GM04504 (cell line): Measurements from ENCODE around the gene SNCG.
"Not testable (repeated sequence)": the region's sequence is repeated elsewhere in the genome, so short reads cannot be mapped to it uniquely, and the experiment has no call there.

Experiments used
- DNase-seq: peaks from one replicate; pipeline ENCODE4 v3.0.0-alpha.2; 2012; ENCODE audit warnings: low read depth

SNCG gene

DNA sequence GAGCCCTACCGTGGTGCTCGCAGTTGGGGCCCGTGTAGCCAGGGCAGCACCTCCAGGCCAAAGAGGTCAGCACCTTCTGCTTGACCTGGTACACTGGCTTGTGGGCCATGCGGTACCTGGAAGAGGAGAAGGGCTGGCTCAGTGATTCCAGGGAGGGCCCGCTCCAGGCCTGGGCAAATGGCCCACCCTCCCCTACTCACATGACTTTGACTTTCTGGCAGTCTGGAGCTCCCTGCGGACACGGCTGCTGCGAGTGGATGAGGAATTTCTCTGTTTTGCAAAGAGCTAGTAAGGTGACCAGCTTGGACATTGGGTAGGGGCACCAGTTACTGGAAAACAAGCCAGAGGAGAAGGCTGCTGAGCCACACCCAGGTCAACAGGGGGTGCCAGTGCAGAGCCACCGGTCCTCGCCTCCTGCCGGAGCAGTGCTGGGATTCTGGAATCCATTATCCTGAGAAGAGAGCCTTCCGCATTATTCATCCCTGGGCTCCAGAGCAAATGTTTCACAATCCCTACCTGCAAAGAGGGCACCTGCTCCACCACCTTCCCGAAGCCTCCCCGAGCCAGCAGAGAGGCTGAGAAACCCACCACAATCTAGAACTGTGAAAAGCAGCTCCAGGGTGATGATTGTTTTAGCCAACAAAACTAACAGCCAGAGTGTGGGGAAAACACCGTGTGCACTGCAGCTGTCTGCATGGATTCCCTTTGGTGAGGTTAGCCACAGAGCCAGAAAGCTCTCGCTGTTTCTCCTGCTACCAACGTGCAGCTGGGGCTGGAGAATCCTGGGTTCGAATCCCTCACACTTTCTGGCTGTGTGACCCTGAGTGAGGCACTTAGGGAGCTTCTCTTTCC, 12.8 kb upstream of the SNCG start:
- DNase-seq = no peak

DNA sequence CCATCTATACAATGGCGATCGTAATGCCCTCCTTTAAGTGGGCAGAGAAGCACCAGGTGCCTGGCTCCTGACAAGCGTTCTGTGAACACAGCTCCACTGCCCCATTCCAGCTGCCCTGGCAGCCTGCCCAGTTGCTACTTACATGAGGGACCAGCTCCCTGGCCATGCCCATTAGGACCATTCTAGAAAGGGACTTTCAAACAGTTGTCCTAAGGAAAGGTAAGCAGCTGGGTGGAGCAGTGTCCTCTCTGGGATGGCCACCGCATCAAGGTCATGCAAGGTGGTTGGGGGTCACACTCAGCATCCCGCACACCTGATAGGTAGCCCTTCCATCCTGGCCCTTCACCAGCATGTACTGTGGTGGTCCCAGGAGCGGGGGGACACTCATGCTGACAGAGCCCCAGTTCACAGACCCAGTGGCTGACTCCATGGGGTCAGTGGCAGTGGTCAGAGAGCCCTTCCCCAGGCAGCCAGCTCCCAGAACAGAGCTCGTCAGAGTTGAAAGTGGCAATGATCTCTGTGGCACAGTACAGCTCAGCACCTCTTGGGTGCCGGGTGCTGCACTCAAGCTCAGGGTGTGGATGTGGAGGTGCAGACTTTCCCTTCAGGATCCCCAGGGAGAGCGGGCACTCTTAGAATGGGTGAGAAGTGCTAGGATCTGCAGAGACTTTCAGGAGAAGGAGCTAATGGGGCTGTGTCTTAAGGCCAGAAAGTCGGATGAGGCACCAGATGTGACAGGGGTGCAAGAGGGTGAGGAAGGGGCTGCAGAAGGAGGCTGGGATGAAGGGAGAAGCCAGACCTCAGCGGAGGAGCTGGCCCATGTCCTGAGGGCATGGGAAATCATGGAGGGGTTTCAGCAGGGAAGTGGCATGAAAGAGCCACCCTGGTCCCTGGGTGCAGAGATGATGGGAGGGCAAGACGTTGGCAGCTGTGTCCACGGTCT, 11.9 kb upstream of the SNCG start:
- DNase-seq = no peak

DNA sequence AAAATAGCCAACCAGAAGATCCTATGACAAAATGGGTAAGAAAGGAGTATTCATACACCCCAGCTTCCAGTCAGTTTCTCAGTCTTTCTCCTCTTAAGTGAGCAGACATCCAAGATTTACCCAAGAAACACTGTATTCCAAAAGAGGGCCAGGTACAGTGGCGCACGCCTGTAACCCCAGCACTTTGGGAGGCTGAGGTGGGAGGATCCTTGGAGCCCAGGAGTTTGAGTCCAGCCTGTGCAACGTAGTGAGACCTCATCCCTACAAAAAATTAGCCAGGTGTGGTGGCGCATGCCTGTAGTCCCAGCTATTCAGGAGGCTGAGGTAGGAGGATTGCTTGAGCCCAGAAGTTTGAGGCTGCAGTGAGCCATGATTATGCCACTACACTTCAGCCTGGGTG, 10.6 kb upstream of the SNCG start:
- not testable (repeated sequence) for DNase-seq

DNA sequence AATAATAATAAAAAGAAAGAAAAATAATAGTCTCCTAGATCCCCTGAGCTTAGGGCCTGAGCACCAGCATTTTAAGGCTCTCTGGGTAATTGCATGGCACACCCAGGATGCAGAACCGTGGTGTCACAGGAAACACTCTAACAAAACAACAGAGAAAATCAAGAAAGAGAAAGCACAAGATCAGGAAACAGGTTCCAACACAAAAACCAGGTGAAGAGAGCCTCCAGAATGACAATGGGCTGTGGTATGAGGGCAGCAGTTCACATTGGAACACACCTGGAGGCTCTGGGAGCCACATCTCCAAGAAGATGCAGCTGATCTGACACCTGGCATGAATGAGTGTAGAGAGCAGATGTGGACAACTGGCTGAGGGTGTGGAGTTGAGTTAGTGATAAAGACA, 8.1 kb upstream of the SNCG start:
- no peak for DNase-seq

DNA sequence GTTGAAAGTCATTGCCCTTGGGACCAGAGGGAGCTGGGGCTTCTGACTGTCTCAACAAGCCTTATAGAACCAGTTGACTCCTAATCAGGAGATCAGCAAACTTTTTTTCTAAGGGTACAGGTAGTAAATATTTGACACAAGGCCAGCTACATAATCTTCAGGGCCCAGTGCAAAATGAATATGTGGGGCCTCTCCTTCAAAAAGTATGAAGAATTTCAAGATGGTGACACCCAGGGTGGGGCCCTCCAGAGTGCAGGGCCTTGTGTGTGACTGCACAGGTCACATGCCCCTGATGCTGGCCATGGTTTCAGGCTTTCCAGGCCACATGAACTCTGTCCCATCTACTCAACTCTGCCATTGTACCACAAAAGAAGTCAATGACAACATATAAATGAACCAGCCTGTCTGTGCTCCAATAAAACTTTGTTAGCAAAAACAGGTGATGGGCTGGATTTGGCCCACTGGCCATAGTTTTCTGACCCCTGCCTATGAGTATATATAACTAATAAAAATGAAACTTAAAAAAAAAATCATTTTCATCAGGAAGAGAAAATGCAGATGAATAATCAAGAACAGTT, 7.1 kb upstream of the SNCG start:
- DNase-seq = no peak

DNA sequence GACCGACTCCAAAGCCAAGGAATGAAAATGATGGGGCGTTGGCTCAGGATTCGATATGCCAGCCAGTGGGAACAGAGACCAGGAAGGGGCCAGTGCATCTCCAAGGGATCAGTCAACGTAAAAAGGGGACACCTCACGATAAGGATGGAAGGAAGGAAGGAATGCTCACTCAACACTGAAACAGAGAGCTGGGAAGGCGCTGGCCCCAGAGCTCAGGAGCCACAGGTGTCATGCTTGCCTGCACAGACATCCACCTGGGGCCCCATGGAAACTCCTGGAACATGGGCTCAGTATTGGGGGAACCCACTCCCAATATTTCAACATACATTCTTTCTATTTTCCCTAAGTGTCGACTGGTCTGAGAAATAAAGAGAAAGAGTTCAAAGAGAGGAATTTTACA, 6.3 kb upstream of the SNCG start:
- no peak for DNase-seq

DNA sequence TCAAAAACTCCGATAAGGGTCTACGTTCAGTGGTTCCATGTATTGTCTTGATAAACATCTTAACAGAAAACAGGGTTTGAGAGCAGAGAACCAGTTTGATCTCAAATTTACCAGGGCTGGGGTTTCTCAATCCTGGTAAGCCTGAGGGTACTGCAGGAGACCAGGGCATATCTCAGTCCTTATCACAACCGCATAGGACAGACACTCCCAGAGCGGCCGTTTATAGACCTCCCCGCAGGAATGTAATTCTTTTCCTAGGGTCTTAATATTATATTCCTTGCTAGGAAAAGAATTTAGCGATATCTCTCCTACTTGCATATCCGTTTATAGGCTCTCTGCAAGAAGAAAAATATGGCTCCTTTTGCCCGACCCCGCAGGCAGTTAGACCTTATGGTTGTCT, 5.7 kb upstream of the SNCG start:
- DNase-seq = not testable (repeated sequence)

DNA sequence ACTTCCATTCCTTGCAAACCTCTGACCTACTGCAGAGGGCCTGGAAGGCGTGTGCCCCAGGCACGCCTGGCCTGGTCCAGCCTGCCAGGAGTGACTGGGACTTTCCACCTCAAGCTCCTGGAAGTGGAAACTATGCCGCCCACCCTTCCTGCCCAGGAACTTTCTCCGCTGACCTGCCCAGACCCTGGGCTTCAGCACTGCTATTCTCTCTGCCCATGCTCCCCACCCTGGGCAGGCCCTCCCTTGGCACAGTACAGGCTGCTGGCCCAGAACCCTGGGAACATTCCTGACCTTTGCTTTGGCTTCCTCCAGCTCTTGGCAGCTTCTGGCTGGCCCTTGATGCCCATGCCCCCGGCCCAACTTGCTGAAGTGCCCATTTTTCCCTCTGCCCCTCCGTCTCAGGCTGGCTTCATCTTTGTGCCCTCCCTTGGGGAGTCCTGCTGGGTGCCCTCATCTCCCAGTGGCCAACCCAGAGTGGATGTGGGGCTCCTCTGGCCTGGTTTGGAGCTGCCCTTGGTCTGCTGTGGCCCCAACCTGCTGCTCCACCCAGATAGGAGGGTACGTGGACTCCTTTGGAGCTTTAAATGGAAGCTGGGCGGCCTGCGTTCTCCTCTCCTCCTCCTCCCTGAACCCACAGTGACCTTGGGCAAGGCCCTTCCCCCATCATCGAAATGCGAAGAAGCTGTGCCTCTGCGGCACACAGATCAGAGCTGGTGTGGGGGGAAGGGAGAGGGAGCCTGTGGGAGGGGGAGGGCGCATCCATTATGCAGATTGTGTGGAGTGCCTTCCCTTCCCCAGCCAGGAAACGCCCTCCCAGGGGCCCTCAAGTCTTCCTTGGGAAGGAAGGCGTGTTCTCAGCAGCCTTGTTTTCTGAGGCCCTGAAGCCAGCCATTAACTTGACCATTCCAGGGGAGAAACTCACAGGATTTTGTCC, 4.4 kb upstream of the SNCG start:
- DNase-seq = no peak

DNA sequence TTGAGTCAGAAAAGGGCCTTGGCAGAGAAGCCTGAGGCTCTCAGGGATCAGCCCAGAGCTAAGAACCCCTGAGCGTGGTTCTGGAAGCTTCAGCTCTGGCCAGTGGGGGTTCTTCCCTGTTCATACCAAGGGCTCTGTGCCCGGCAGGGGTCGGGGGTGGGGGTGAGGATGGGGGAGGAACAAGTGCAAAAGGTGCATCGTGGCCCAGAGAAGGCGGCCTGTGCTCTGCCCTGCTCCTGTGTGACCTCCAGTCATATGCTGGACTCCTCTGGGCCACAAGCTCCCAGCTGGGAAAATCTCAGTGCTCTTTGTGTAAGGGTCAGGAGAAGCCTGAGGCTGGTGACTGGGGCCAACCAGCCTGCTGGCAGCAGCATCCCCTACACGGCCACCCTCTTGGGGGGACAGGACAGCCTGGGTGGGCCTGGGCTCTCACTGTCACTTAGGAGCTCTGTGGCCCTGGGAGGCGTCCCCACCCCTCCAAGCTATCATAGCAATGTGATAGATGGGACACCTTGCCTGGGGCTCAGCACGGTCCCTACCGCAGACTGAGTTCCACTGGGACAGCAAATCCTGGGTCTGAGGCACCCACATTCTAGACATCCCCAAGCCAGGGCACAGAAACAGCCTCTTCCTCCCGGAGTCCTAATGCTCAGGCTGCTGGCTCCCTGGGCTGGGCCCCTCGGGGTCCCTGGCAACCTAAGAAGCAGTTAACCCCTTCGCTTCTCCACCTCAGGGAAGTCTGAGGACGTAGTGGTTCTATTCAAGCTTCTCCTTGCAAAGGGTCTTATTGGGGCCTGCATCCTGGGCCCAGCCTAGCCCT, 3.5 kb upstream of the SNCG start:
- no peak for DNase-seq

DNA sequence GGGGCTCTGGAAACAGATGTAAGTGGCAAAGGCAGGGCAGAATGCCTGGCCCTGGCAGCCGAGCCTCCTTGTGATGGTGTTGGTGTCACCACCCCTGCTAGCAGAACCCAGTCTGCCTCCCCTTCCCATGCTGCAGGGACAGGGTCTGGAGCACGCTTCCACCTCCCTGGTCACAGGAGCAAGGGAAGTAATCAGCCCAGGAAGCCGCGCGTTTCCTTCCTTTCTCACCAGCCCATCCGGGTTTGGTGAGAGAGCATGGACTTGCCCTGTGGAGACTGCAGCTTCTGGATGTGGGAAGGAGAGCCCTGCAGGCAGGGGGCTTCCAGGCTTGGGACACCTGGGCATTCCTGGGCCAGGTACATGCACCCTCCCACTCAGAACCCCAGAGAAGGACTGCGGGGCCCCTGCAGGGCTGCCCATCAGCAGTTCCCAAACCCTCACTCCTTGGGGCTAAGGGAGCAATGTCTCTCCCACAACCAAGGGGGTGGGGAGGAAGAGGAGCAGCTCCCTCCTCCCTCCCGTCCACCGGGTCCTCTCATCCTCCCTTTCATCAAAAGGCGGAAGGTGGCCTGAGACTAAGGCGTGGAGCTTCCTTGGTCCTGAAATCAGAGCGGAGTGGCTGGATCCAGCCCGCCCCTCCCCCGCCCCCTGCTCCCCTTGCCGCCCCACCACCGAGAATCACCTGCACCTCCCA, 2.8 kb upstream of the SNCG start:
- no peak for DNase-seq

DNA sequence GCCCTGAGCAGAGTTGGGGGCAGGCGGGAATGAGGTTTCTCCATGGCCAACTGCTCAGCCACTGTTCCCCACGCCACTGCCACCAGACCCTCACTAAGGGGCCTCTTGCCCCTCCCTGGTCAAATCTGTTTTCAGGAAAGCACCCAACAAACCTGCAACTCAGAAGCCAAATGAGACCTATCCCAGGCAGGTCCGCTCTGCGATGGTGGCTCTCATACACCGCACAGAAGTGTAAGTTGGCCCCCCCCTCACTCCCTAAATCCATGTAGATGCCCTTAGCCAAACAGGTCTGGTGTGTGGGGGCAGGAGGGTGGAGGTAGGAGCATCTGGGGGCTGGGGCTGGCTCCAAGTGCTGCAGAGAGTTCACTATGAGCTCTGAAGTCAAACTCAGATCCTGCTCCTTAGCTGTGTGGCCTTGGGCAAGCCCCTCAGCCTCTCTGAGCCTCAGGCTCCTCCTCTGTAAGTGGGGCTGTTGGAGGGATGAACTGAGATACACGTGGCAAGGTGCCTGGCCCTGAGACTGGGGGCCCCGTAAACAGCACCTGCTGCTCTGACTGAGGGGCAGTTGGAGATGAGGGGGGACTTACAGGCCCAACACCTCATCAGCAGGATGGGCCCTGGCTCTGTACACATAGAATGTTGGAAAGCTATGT, 2.1 kb upstream of the SNCG start:
- no peak for DNase-seq

DNA sequence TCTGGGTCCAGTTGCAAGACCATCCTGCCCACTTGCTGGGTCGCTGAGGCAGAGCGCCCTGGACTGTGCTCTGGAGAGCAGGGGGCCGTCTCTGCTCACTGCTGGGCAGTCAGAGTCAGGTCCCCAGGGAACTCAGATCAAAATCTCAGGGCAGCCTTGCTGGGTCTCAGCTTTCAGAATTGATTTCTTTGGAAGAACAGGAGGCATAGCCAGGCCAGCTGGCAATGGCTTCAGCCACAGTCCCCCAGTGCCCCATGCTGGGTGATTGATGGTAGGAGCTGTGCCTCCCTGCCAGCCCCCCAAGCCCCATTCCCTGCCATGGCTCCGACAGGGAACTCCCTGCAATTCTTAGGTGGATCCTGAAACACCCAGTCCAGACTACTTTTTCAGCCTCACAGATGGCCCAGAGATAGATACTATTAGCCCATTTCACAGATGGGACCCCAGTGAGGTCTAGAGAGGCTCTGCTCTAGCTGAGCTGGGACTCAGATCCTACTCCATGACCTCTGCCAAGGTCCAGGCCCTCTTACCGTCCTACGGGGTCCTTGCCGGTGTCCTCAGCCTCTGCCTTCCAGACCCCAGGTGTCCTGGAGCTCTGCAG, 1.5 kb upstream of the SNCG start:
- DNase-seq = no peak

DNA sequence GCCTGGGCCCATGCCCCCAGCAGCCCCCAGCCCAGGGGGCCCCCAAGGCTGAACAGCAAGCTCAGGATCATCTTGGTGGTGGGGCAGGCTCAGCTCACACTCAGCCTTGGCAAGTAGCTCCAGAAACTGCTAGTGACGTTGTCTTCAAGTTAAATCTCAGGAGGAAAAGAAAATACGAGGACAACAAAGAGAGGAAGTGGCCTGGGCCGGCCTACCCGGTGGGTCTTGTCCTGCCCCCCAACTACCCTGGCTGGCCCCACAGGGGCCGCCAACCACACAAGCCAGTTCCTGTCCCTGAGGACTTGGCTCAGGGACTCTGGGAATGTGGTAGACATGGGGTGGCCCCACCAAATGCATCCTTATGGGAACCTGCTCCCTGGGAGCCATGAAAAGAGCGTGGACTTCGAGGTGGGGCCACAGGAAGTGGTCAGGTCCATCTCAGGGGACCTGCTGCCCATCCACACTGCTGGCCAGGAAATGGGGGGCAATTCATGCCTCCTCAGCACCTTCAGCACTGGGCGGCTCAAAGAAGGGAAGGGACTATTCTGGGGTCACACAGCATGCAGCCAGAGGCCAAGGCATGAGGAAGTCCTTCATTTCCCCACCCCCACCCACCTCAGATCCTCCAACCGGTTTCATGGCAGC, 806 bp upstream of the SNCG start, which contains the start of gene MMRN2:
TSS of gene MMRN2 (minus strand) at position 145 of the 645 bp plus-strand sequence. CDS start at position 71, 74 bp downstream.
- DNase-seq = no peak

DNA sequence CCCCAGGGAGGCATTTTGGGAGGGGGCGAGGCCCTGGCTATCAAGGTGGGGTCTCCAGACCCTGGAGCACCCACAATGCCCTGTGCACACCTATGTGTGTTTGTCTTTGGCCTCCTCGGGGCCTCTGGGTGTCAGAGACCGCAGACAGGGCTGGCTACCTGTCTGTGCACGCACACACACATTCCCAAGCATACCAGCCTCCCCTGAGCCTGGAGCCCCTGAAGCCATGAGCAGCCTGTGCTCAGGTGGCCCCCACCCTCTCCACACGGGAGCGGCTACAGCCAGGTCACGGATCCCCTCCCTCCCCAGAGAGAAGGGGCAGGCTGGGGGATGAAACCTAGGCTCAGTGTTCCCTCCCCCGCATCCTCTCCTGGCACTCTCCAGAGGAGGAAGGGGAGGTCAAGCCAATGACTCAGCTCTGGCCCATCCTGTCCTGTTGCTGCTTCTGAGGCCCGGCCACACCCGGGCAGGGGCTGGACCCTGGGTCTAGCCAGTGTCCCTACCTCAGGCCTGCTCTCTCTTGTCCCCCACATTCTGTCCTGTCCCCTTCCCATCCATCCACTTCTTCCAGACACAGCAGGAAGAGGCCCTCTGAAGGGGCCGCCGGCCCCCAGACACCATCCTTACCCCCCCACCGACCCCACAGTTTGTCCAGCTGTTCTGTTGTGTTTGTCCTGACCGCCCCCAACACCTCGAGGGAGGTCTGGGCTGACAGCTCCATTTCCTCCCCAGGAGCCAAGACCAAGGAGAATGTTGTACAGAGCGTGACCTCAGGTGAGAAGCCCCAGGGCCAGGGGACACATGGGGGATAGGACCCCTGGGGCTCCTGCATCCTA, 720 bp downstream of the SNCG start:
- DNase-seq = no peak

DNA sequence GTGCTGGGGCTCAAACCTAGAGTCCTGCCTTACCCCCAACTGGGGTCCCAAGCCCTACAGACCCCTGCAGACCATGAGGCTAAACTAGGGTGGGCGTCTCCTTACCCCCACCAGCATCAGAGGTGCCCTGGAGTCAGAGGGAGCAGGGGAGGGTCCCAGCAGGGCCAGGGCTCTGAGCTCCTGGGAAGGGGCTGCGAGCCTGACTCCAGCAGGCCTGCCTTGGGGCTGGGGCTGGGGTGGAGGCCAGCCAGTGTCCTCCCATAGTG, 1.3 kb downstream of the SNCG start:
- no peak for DNase-seq

DNA sequence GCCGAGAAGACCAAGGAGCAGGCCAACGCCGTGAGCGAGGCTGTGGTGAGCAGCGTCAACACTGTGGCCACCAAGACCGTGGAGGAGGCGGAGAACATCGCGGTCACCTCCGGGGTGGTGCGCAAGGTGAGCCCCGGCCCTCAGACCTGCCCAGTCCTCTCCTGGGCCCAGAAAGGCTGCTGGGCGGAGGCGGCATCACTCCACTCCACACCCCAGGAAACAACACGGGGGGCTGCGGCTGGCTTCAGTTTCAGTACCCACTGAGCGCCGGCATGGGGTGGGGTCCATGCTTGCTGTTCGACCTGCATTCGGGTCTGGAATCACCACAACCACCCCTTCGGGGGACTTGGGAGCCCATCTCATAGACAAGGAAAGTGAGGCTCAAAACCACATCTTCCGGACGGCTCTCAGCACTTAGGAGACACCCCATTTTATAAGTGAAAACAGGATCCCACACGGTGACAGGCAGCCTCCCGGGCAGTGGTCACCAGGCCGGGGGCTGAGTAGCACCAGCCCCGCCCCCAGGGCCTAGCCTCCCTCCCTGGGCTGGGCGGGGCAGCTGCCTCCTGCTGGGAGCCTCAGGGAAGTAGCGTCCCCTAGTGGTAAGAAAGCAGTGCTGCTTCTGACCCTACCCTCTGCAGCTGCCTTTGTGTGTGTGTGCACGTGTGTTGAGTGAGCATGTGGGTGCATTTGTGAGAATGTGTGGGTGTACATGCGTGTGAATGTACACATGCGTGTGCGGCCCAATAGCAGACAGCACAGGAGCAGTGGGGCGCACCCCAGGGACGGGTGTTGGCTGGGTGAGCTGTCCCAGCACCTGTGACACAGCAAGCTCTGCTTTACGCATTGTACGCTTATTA, 1.8 kb downstream of the SNCG start:
- no peak for DNase-seq

DNA sequence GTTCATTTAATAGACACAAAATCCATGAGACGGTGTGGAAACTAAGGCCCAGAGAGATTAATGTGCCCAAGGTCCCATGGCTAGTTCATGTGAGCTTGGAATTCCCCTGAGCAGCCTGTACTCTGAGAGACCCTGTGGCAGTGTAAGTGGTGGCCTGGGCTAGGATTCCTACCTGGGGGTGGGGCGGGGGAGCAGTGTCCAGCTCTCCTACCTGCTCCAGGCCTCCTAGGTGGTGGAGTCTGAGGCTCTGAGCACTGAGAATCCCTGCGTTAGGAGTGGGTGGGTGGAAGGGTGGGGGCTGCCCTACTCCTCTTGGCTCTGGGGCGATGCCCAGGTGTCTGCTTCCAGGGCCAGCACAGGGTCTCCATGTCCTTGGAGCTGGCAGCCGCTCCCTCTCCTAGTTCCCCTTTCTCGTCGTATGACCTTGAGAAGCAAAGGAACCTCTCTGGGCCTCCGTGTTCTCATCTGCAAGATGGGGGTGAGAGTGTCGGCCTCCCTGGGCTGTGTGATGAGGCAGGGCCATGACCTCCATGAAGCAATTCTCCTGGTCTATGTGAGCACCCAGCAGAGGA, 2.5 kb downstream of the SNCG start:
- no peak for DNase-seq
